IMR-90 (cell line): ENCODE results near the gene IFFO2.

Experiments used
- CTCF ChIP-seq: conservative IDR thresholded peaks from 2 replicates; pipeline ENCODE4 v1.5.1; 2012; ENCODE audit warnings: mild to moderate bottlenecking, low read depth, low read length, improper control_type of control experiment
- NFE2L2 ChIP-seq: fragments of 150-350 bp; IDR thresholded peaks from 2 replicates; pipeline ENCODE4 v1.6.1; 2016; ENCODE audit warnings: low read depth, mild to moderate bottlenecking, low read length
- RAD21 ChIP-seq: IDR thresholded peaks from 2 replicates; pipeline ENCODE4 v1.6.1; 2012; ENCODE audit warnings: low read length, improper control_type of control experiment
- RFX5 ChIP-seq: IDR thresholded peaks from 2 replicates; pipeline ENCODE4 v1.8.0; 2012; ENCODE audit warnings: low read depth, mild to moderate bottlenecking, low read length, moderate library complexity

DNA sequence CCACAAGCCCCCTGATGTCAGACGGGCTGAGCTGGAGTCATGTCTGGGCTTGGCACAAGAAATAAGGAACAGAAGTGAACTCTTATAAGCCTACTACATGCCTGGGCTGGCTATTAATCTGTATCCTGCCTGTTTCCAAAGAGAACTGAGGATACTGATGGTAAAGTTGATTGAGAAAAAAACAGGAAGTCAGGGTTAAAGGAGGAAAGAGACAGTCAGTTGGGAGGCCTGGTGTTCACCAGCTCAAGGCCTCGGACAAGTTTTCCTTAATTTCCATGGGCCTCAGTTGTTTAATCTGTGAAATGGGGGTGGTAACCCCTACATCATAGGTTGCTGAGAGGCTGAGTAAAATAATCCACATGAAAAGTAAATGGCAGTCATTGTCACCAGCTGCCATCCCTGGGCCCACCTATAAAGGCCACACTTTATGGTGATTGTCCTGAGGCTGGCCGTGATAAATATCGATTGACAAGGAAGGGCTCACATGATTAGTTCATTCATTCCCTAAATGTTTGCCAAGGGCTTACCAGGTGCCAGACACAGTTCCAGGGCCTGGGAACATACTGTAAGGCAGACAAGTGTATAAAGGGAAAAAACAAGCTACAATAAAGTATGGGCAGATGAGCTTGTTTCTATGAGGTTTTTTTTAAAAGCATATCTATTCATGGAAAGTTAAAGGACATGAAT, 57.0 kb downstream of the IFFO2 start:
- TF ChIP-seq CTCF = no peak
- TF ChIP-seq RAD21 = no peak
- TF ChIP-seq RFX5 = no peak
- TF ChIP-seq NFE2L2 = no peak
